GM23338 (cell line): ENCODE results near the gene COQ8B. TPM values are rescaled to one million over a fixed set of nuclear protein-coding genes. Genes with fewer than 3 reads are reported as not detected.

ENCODE experiments used
- ATAC-seq: fragments of 200-7000 bp; cut with Tn5 transposase; 3 replicates; pipeline ENCODE4 v1.9.1; 2020
- DNase-seq: peaks from one replicate; pipeline ENCODE4 v3.0.0-alpha.2; 2015; ENCODE audit warnings: low spot score
- H2AFZ ChIP-seq: fragments of 200-600 bp; sonication (generic); 2 replicates; pipeline ENCODE4 v1.8.0; 2016; ENCODE audit warnings: antibody characterized with exemption, mild to moderate bottlenecking, moderate library complexity
- H3F3A ChIP-seq: fragments of 200-600 bp; sonication (generic); replicated peaks from 2 replicates; pipeline ENCODE4 v1.8.0; 2017; ENCODE audit warnings: antibody characterized with exemption, mixed run types, low read depth
- H3K27ac ChIP-seq: fragments of 200-600 bp; sonication (generic); 2 replicates; pipeline ENCODE4 v1.6.1; 2016; ENCODE audit warnings: low read depth
- H3K27me3 ChIP-seq: fragments of 200-600 bp; sonication (generic); 2 replicates; pipeline ENCODE4 v1.8.0; 2016; ENCODE audit warnings: mild to moderate bottlenecking, mixed run types, moderate library complexity; ENCODE audit not compliant: insufficient read depth
- H3K36me3 ChIP-seq: fragments of 200-600 bp; sonication (generic); 2 replicates; pipeline ENCODE4 v1.8.0; 2016; ENCODE audit warnings: mild to moderate bottlenecking; ENCODE audit not compliant: insufficient read depth
- H3K4me1 ChIP-seq: fragments of 200-600 bp; sonication (generic); 2 replicates; pipeline ENCODE4 v1.8.0; 2016; ENCODE audit warnings: mild to moderate bottlenecking, moderate library complexity; ENCODE audit not compliant: insufficient read depth
- H3K4me2 ChIP-seq: fragments of 200-600 bp; sonication (generic); 2 replicates; pipeline ENCODE4 v1.7.1; 2017; ENCODE audit warnings: mixed run types
- H3K4me3 ChIP-seq: fragments of 200-600 bp; sonication (generic); 2 replicates; pipeline ENCODE4 v1.6.1; 2016; ENCODE audit warnings: mixed run types
- H3K79me2 ChIP-seq: fragments of 200-600 bp; sonication (generic); replicated peaks from 2 replicates; pipeline ENCODE4 v1.8.0; 2017; ENCODE audit warnings: mild to moderate bottlenecking; ENCODE audit not compliant: insufficient read depth
- H3K9me2 ChIP-seq: fragments of 200-600 bp; sonication (generic); 2 replicates; pipeline ENCODE4 v1.8.0; 2017; ENCODE audit not compliant: insufficient read depth
- H4K20me1 ChIP-seq: fragments of 200-600 bp; sonication (generic); replicated peaks from 2 replicates; pipeline ENCODE4 v1.8.0; 2017; ENCODE audit warnings: mild to moderate bottlenecking; ENCODE audit not compliant: insufficient read depth
- H3K27ac Mint-ChIP-seq: 2 replicates; pipeline ENCODE4 v1.8.0; 2020; ENCODE audit warnings: inconsistent platforms, mild to moderate bottlenecking, moderate library complexity, mixed read lengths
- H3K27me3 Mint-ChIP-seq: 3 replicates; pipeline ENCODE4 v1.8.0; 2022; ENCODE audit warnings: low read depth, mild to moderate bottlenecking, moderate library complexity, mixed read lengths, inconsistent platforms; ENCODE audit not compliant: insufficient read depth, poor library complexity
- H3K36me3 Mint-ChIP-seq: 3 replicates; pipeline ENCODE4 v1.8.0; 2021; ENCODE audit warnings: low read depth, mild to moderate bottlenecking, inconsistent platforms, moderate library complexity, mixed read lengths
- H3K4me1 Mint-ChIP-seq: 3 replicates; pipeline ENCODE4 v1.8.0; 2020; ENCODE audit warnings: mild to moderate bottlenecking, inconsistent platforms, mixed read lengths
- H3K4me3 Mint-ChIP-seq: 3 replicates; pipeline ENCODE4 v1.8.0; 2021; ENCODE audit warnings: moderate library complexity, mild to moderate bottlenecking, inconsistent platforms, mixed read lengths
- H3K9me3 Mint-ChIP-seq: 3 replicates; pipeline ENCODE4 v1.8.0; 2020; ENCODE audit warnings: moderate library complexity, mild to moderate bottlenecking, inconsistent platforms, mixed read lengths
- CREB1 ChIP-seq: fragments of 250-450 bp; sonication (Bioruptor Pico); IDR thresholded peaks from 2 replicates; pipeline ENCODE4 v1.5.0; 2020; ENCODE audit warnings: low read depth, mild to moderate bottlenecking, moderate library complexity
- EZH2 ChIP-seq: fragments of 200-600 bp; sonication (generic); IDR thresholded peaks from one replicate; pipeline ENCODE4 v1.8.0; 2017; ENCODE audit warnings: antibody characterized with exemption, mild to moderate bottlenecking, low read depth; ENCODE audit not compliant: unreplicated experiment
- EZH2phosphoT487 ChIP-seq: fragments of 200-600 bp; sonication (generic); IDR thresholded peaks from one replicate; pipeline ENCODE4 v1.8.1; 2018; ENCODE audit warnings: antibody characterized with exemption; ENCODE audit not compliant: unreplicated experiment
- NANOG ChIP-seq: IDR thresholded peaks from 2 replicates; pipeline ENCODE4 v1.6.1; 2016; ENCODE audit warnings: antibody characterized with exemption, borderline replicate concordance
- STAT1 ChIP-seq: IDR thresholded peaks from one replicate; pipeline ENCODE4 v1.6.1; 2016; ENCODE audit warnings: antibody characterized with exemption; ENCODE audit not compliant: unreplicated experiment
- ZNF331 ChIP-seq: fragments of 250-450 bp; sonication (Bioruptor Pico); IDR thresholded peaks from 2 replicates; pipeline ENCODE4 v1.5.0; 2020; ENCODE audit warnings: low read depth, mild to moderate bottlenecking, moderate library complexity
- polyA plus RNA-seq: library from polyadenylated mRNA; unstranded; fragments of >200 nt; fragmentation: Nextera tagmentation; extraction: Ambion mirVana; gene quantifications from 2 replicates; pipeline ENCODE4 v1.2.1, GENCODE V29; 2016
- total RNA-seq: library from RNA; depleted of rRNA; stranded (reverse); fragments of >200 nt; shearing (Covaris generic); gene quantifications from 2 replicates; pipeline ENCODE4 v1.2.3, GENCODE V29; 2014
- TF ChIP-seq, protein P1 (sequence below): fragments of 250-450 bp; sonication (Bioruptor Pico); IDR thresholded peaks from 2 replicates; pipeline ENCODE4 v1.5.0; 2020; ENCODE audit warnings: mild to moderate bottlenecking, moderate library complexity
- TF ChIP-seq, protein P2 (sequence below), 2 experiments: fragments of 200-600 bp in 1 of 2; sonication (generic) in 1 of 2; conservative IDR thresholded peaks; 2 replicates each; pipeline versions ENCODE4 v1.5.1 to v1.6.1; 2016 to 2017; ENCODE audit warnings: antibody characterized with exemption in 2 of 2, low read depth in 2 of 2, mild to moderate bottlenecking in 2 of 2, moderate library complexity in 1 of 2

The COQ8B gene
- total and polyA plus RNA-seq, 2 experiments from 2014 or later: 13.9 to 59.6 TPM

DNA sequence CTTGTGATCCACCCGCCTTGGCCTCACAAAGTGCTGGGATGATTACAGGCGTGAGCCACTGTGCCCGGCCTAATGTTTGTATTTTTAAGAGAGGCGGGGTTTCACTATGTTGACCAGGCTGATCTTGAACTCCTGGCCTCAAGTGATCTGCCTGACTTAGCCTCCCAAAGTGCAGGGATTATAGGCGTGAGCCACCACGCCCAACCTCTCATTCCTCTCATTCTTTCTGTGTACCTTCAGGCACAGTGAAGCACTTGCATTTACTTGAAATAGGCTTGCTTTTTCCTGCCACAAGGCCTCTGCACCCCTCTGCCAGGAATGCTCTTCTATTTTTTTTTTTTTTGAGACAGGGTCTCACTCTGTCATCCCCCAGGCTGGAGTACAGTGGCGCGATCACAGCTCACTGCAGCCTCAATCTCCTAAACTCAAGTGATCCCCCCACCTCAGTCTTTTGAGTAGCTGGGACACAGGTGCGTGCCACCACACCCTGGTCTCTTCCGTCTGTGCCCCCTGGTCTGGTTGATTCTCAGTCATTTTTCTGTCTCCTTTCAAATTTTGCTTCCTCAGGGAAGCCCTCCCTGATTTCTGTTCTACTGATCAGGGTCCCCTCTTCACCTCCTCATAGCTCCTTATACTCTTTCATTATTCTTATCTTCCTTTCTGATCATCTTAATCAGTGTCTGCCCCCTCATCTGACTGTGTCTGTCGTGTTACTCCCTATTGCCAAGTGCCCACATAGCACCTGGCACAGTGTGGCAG lies 18.5 kb upstream of the COQ8B start:
- Histone ChIP-seq H3F3A (no peaks in the 10 kb centered on the region), H2AFZ (no peak overlapping the region), H3K36me3 (peaks cover 7% of the 10 kb centered on the region), H3K27ac (no peak overlapping the region), H3K4me2 (no peak overlapping the region), H3K4me3 (no peak overlapping the region), H3K79me2 (no peaks in the 10 kb centered on the region), H3K27me3 (no peaks in the 10 kb centered on the region), H3K4me1 (no peaks in the 10 kb centered on the region), H4K20me1 (no peaks in the 10 kb centered on the region; the same call in 1 of the 2 replicates), H3K9me2 (no peaks in the 10 kb centered on the region)
- Mint-ChIP-seq H3K36me3 (peaks cover 53% of the 10 kb centered on the region), H3K4me3 (no peak overlapping the region; the same call in 2 of the 3 replicates), H3K27ac (no peak overlapping the region), H3K9me3 (0 out of 3 replicates have a peak, but pooled peaks cover 3% of the 10 kb centered on the region), H3K4me1 (no peaks in the 10 kb centered on the region), H3K27me3 (peaks cover 10% of the 10 kb centered on the region)
- ATAC-seq: no peak
- TF ChIP-seq, protein P1, sequence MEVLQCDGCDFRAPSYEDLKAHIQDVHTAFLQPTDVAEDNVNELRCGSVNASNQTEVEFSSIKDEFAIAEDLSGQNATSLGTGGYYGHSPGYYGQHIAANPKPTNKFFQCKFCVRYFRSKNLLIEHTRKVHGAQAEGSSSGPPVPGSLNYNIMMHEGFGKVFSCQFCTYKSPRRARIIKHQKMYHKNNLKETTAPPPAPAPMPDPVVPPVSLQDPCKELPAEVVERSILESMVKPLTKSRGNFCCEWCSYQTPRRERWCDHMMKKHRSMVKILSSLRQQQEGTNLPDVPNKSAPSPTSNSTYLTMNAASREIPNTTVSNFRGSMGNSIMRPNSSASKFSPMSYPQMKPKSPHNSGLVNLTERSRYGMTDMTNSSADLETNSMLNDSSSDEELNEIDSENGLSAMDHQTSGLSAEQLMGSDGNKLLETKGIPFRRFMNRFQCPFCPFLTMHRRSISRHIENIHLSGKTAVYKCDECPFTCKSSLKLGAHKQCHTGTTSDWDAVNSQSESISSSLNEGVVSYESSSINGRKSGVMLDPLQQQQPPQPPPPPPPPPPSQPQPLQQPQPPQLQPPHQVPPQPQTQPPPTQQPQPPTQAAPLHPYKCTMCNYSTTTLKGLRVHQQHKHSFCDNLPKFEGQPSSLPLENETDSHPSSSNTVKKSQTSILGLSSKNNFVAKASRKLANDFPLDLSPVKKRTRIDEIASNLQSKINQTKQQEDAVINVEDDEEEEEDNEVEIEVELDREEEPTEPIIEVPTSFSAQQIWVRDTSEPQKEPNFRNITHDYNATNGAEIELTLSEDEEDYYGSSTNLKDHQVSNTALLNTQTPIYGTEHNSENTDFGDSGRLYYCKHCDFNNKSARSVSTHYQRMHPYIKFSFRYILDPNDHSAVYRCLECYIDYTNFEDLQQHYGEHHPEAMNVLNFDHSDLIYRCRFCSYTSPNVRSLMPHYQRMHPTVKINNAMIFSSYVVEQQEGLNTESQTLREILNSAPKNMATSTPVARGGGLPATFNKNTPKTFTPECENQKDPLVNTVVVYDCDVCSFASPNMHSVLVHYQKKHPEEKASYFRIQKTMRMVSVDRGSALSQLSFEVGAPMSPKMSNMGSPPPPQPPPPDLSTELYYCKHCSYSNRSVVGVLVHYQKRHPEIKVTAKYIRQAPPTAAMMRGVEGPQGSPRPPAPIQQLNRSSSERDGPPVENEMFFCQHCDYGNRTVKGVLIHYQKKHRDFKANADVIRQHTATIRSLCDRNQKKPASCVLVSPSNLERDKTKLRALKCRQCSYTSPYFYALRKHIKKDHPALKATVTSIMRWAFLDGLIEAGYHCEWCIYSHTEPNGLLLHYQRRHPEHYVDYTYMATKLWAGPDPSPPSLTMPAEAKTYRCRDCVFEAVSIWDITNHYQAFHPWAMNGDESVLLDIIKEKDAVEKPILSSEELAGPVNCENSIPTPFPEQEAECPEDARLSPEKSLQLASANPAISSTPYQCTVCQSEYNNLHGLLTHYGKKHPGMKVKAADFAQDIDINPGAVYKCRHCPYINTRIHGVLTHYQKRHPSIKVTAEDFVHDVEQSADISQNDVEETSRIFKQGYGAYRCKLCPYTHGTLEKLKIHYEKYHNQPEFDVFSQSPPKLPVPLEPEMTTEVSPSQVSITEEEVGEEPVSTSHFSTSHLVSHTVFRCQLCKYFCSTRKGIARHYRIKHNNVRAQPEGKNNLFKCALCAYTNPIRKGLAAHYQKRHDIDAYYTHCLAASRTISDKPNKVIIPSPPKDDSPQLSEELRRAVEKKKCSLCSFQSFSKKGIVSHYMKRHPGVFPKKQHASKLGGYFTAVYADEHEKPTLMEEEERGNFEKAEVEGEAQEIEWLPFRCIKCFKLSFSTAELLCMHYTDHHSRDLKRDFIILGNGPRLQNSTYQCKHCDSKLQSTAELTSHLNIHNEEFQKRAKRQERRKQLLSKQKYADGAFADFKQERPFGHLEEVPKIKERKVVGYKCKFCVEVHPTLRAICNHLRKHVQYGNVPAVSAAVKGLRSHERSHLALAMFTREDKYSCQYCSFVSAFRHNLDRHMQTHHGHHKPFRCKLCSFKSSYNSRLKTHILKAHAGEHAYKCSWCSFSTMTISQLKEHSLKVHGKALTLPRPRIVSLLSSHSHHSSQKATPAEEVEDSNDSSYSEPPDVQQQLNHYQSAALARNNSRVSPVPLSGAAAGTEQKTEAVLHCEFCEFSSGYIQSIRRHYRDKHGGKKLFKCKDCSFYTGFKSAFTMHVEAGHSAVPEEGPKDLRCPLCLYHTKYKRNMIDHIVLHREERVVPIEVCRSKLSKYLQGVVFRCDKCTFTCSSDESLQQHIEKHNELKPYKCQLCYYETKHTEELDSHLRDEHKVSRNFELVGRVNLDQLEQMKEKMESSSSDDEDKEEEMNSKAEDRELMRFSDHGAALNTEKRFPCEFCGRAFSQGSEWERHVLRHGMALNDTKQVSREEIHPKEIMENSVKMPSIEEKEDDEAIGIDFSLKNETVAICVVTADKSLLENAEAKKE: no peak
- no peak for TF ChIP-seq EZH2phosphoT487
- DNase-seq: no peak

DNA sequence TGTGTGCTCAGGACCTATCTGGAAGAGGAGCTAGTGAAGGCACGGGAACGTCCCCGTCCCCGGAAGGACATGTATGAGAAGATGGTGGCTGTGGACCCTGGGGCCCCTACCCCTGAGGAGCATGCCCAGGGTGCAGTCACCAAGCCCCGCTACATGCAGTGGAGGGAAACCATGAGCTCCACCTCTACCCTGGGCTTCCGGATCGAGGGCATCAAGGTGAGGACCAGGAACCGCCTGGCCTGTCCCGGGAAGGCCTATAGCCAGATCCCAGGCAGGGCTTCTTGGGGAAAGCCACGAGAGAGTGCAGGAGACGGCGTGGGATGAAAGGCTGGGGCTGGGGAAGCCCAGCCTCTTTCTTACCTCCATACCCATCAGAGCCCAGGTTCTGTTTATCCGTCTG lies 16.5 kb upstream of the COQ8B start:
- Mint-ChIP-seq H3K36me3 (peaks cover 52% of the 10 kb centered on the region), H3K4me1 (no peaks in the 10 kb centered on the region), H3K9me3 (no peaks in the 10 kb centered on the region), H3K27me3 (peaks cover 4% of the 10 kb centered on the region), H3K27ac (no peak overlapping the region), H3K4me3 (no peak overlapping the region)
- DNase-seq (no peak), ATAC-seq (no peak)
- H3K79me2 ChIP-seq: no peaks in the 10 kb centered on the region
- H2AFZ ChIP-seq: no peak overlapping the region
- no peaks in the 10 kb centered on the region for H3K4me1 ChIP-seq
- H3K4me2 ChIP-seq: no peak overlapping the region
- no peaks in the 10 kb centered on the region for H3K9me2 ChIP-seq
- no peaks in the 10 kb centered on the region; the same call in 1 of the 2 replicates for H4K20me1 ChIP-seq
- no peak overlapping the region for H3K27ac ChIP-seq
- peaks cover 15% of the 10 kb centered on the region for H3K36me3 ChIP-seq
- H3K27me3 ChIP-seq: no peaks in the 10 kb centered on the region
- no peaks in the 10 kb centered on the region for H3F3A ChIP-seq
- no peak overlapping the region for H3K4me3 ChIP-seq
- TF ChIP-seq, protein P2, sequence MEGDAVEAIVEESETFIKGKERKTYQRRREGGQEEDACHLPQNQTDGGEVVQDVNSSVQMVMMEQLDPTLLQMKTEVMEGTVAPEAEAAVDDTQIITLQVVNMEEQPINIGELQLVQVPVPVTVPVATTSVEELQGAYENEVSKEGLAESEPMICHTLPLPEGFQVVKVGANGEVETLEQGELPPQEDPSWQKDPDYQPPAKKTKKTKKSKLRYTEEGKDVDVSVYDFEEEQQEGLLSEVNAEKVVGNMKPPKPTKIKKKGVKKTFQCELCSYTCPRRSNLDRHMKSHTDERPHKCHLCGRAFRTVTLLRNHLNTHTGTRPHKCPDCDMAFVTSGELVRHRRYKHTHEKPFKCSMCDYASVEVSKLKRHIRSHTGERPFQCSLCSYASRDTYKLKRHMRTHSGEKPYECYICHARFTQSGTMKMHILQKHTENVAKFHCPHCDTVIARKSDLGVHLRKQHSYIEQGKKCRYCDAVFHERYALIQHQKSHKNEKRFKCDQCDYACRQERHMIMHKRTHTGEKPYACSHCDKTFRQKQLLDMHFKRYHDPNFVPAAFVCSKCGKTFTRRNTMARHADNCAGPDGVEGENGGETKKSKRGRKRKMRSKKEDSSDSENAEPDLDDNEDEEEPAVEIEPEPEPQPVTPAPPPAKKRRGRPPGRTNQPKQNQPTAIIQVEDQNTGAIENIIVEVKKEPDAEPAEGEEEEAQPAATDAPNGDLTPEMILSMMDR (conservative IDR thresholded peaks at IDR 0.05; ENCODE audit: low read depth in 2 of 2): no peak
- TF ChIP-seq EZH2phosphoT487: no peak
- TF ChIP-seq CREB1 (CRISPR knock-in tag): no peak
- TF ChIP-seq STAT1: no peak
- TF ChIP-seq NANOG: no peak
- no peak for TF ChIP-seq ZNF331 (CRISPR knock-in tag)
- no peak for TF ChIP-seq EZH2
